ENCODE results near the gene ZSCAN12. TPM values are rescaled to one million over a fixed set of nuclear protein-coding genes. Genes with fewer than 3 reads are reported as not detected.

Gene ZSCAN12
- total RNA-seq, 1 experiment from 2014 or later: 0.81 TPM

- 0 out of 4 replicates have a peak, but pooled peaks cover 4 to 6% of the 10 kb centered on the region in 2 experiments for H3K9me3 ChIP-seq (ENCODE audit: control insufficient read depth in 1 of 2, insufficient read depth in 1 of 2, low read depth in 1 of 2, low read length in 2 of 2)
- peaks cover 13 to 19% of the 10 kb centered on the region in 2 experiments; a peak in 3 of 4 replicates for H3K4me1 ChIP-seq (ENCODE audit: control insufficient read depth in 1 of 2, insufficient read depth in 2 of 2, low read length in 2 of 2)
- no peaks in the 10 kb centered on the region for H3K36me3 ChIP-seq (ENCODE audit: control insufficient read depth in 1 of 2, insufficient read depth in 2 of 2, low read length in 2 of 2)
- peak overlapping the region; percentile 78 for H3K9ac ChIP-seq (ENCODE audit: low read length)
- intact Hi-C loops (cut with micrococcal nuclease): loop anchor here (5.0 kb wide), 1 partner anchor 70 kb away; the partner anchor contains the start of gene ZSCAN26
- ATAC-seq: no peak
- no peaks in the 10 kb centered on the region for H3K9me2 ChIP-seq (ENCODE audit: insufficient read depth)
- TF ChIP-seq JUND (IDR thresholded peaks at IDR 0.05): no peak
- no peak for TF ChIP-seq YY1 (IDR thresholded peaks at IDR 0.05; ENCODE audit: extremely low read depth, insufficient replicate concordance, low read depth, low read length)
- TF ChIP-seq CTCF (IDR thresholded peaks at IDR 0.05 in 2 of 3, conservative IDR thresholded peaks at IDR 0.05 in 1 of 3; ENCODE audit: borderline replicate concordance in 1 of 3, insufficient read depth in 1 of 3, low read depth in 2 of 3, low read length in 2 of 3): no peak
- no peak for TF ChIP-seq SIN3A (IDR thresholded peaks at IDR 0.05; ENCODE audit: low read depth)
- TF ChIP-seq MAX (IDR thresholded peaks at IDR 0.05): no peak
- TF ChIP-seq TCF7L2 (IDR thresholded peaks at IDR 0.05; ENCODE audit: borderline replicate concordance, extremely low read depth, insufficient read depth, insufficient read length): no peak
- no peak for TF ChIP-seq POLR2A (IDR thresholded peaks at IDR 0.05; ENCODE audit: borderline replicate concordance, extremely low read depth, insufficient read depth, insufficient read length)
- no peak for TF ChIP-seq SP1 (IDR thresholded peaks at IDR 0.05; ENCODE audit: low read depth)
- no peak for TF ChIP-seq ZBTB33 (IDR thresholded peaks at IDR 0.05; ENCODE audit: extremely low read depth, insufficient replicate concordance, low read length)
- no peak for TF ChIP-seq POLR2AphosphoS5 (IDR thresholded peaks at IDR 0.05; ENCODE audit: low read depth, low read length)
- no peak for TF ChIP-seq RAD21 (IDR thresholded peaks at IDR 0.05; ENCODE audit: low read depth)
- TF ChIP-seq FOSL1 (IDR thresholded peaks at IDR 0.05; ENCODE audit: low read depth): no peak
- peak overlapping the region in 1 of 2 experiments; percentile 72; a peak in 3 of 4 replicates for H3K4me3 ChIP-seq (replicated peaks in 1 of 2; ENCODE audit: low read depth in 1 of 2, low read length in 2 of 2)
- no peak for DNase-seq (ENCODE audit: low read depth, low spot score)
- peak overlapping the region; percentile 77; the same call in 1 of the 2 replicates for H3K27ac ChIP-seq (ENCODE audit: low read depth, low read length)
- ChIA-PET RAD21 (ENCODE audit: low non-redundant PET in 1 of 2, low total read pairs in 2 of 2, uncharacterized antibody in 2 of 2, unreplicated experiment in 2 of 2) (no interaction called here), CTCF (no interaction called here), POLR2A (no interaction called here)
- peak overlapping the region; percentile 85 for H3K4me2 ChIP-seq (ENCODE audit: low read length)
- H3K79me2 ChIP-seq (ENCODE audit: insufficient read depth, low read length): peaks cover 5% of the 10 kb centered on the region; the same call in 1 of the 2 replicates
- no peaks in the 10 kb centered on the region for H4K20me1 ChIP-seq (ENCODE audit: insufficient read depth)
- H3K27me3 ChIP-seq (ENCODE audit: insufficient read depth, low read length): no peaks in the 10 kb centered on the region
- BruUV-seq (replicated peaks): no TSS peak
- H2AFZ ChIP-seq (ENCODE audit: low read depth, low read length, poor library complexity, severe bottlenecking): no peak overlapping the region
Observed at GRCh38 chr6:28337121-28337520, 62.4 kb downstream of the ZSCAN12 start.
